Purkinje cell (primary cell): ENCODE measurements around the gene LAS1L. TPM values are rescaled to one million over a fixed set of nuclear protein-coding genes. Genes with fewer than 3 reads are reported as not detected.

Experiments used
- polyA plus RNA-seq: library from polyadenylated mRNA; unstranded; fragments of >200 nt; fragmentation: Nextera tagmentation; gene quantifications from 2 replicates; pipeline ENCODE4 v1.2.1, GENCODE V29; 2014

Gene LAS1L
- polyA plus RNA-seq = 14.2 and 22.6 TPM in 2 replicates

DNA sequence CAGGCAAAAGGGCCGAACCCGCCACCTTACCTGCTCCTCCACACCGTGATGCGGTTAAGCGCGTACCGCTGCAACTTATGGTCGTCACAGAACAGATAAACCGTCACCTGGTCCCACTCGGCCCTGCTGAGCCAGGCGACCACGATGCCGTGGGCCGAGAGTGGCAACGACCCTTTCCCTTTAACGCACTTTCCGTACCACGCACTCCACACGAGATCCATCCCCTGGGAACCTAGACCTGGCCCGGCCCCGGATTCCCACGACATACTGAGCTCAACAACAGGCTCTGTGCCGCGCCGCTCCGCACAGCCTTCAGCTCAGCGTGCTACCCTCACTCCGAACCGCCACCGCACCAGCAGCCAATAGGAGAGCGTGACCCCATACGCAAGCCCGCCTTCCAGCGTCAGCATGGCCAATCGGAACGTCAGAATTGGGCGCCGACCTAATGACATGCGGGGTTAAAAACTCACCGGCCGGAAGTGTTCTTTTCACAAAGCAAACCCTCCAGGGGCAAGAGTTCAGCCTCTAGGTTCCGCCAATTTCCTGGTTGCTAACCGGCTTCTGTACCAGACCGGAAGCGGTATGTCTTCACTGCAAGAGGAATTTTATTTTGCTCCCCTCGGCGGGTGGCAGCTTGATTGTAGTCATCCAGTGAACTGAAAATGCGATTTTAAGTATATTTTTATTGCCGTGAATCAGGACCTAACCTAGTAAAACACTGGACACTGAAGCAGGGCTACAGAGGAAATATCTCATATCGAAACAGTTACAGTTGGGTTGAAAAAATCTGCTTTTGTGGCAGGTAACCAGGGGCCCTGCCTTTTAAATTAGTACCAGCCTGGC is at the start of gene LAS1L:
TSS of gene LAS1L (minus strand) at position 338 of the 843 bp plus-strand sequence. CDS start at position 266, 72 bp downstream.

Other genes starting within 250 kb of the LAS1L start
- 6.6 and 7.1 TPM in 2 replicates for gene MSN, start 132.9 kb upstream of the LAS1L start, polyA plus RNA-seq